OCI-LY3 (cell line): ENCODE data around the gene INSYN1.
"Not testable (repeated sequence)": the region's sequence is repeated elsewhere in the genome, so short reads cannot be mapped to it uniquely, and the experiment has no call there.

ENCODE experiments used
- H2AFZ ChIP-seq: fragments of 200-600, 300-600 bp; shearing (Covaris generic); 2 replicates; pipeline ENCODE4 v1.6.0; 2014; ENCODE audit warnings: antibody characterized with exemption, low read depth, low read length
- H3K27ac ChIP-seq: fragments of 200-600, 300-600 bp; sonication (generic); 2 replicates; pipeline ENCODE4 v1.5.1; 2014; ENCODE audit warnings: mild to moderate bottlenecking, low read length, moderate library complexity, mixed read lengths
- H3K27me3 ChIP-seq: fragments of 200-600, 300-600 bp; sonication (generic); 2 replicates; pipeline ENCODE4 v1.6.1; 2014; ENCODE audit warnings: low read depth, low read length, mixed read lengths
- H3K36me3 ChIP-seq: fragments of 200-600, 300-600 bp; sonication (generic); replicated peaks from 2 replicates; pipeline ENCODE3; 2014; ENCODE audit warnings: low read depth, low read length, mixed read lengths
- H3K4me1 ChIP-seq: fragments of 300-600, 200-600 bp; sonication (generic); 2 replicates; pipeline ENCODE4 v1.6.1; 2014; ENCODE audit warnings: low read length, mixed read lengths
- H3K4me2 ChIP-seq: fragments of 200-600, 300-600 bp; sonication (generic); 2 replicates; pipeline ENCODE4 v1.6.1; 2014; ENCODE audit warnings: low read length, mixed read lengths
- H3K4me3 ChIP-seq: fragments of 300-600, 200-600 bp; sonication (generic); 2 replicates; pipeline ENCODE4 v1.5.1; 2014; ENCODE audit warnings: antibody characterized with exemption, mild to moderate bottlenecking, low read length, moderate library complexity
- H3K79me2 ChIP-seq: fragments of 300-600, 200-600 bp; shearing (Covaris generic); 2 replicates; pipeline ENCODE4 v1.6.1; 2014; ENCODE audit warnings: mild to moderate bottlenecking, low read length, mixed read lengths
- H3K9ac ChIP-seq: fragments of 300-600, 200-600 bp; shearing (Covaris generic); 2 replicates; pipeline ENCODE4 v1.6.0; 2014; ENCODE audit warnings: mild to moderate bottlenecking, low read length, moderate library complexity
- H3K9me3 ChIP-seq: fragments of 200-600, 300-600 bp; shearing (Covaris generic); 2 replicates; pipeline ENCODE4 v1.6.1; 2014; ENCODE audit warnings: low read length, mixed read lengths; ENCODE audit not compliant: insufficient read depth
- H4K20me1 ChIP-seq: fragments of 200-600, 300-600 bp; sonication (generic); 2 replicates; pipeline ENCODE4 v1.6.1; 2016; ENCODE audit warnings: low read length, mixed read lengths; ENCODE audit not compliant: insufficient read depth
- EZH2phosphoT487 ChIP-seq: fragments of 200-600 bp; shearing (Covaris generic); IDR thresholded peaks from 2 replicates; pipeline ENCODE4 v1.6.1; 2018; ENCODE audit warnings: antibody characterized with exemption, mixed run types, low read depth
- TF ChIP-seq, protein P1 (sequence below): fragments of 200-600, 300-600 bp; sonication (generic); IDR thresholded peaks from 2 replicates; pipeline ENCODE4 v1.5.1; 2014; ENCODE audit warnings: antibody characterized with exemption, low read length, low read depth

Gene INSYN1

DNA sequence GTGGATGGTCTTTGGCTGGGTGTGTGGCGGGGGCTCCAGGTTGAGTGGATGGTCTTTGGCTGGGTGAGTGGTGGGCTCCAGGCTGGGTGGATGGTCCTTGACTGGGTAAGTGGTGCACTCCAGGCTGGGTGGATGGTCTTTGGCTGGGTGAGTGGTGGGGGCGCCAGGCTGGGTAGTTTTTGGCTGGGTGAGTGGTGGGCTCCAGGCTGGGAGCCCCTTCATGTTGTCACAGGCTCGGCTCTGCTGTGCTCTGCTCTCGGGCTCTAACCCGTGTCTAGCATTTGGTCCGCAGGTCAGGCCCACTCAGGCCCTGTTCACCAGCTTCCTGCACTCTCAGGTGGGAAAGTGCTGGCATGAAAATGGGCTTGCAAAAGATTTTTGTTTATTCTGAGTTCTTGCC, 43.9 kb downstream of the INSYN1 start:
- no peak overlapping the region for H3K27ac ChIP-seq
- H4K20me1 ChIP-seq, result no peaks in the 10 kb centered on the region
- H3K4me1 ChIP-seq, result no peaks in the 10 kb centered on the region
- no peaks in the 10 kb centered on the region for H3K36me3 ChIP-seq
- no peak overlapping the region for H3K4me2 ChIP-seq
- H3K4me3 ChIP-seq, result no peak overlapping the region
- no peaks in the 10 kb centered on the region; the same call in 1 of the 2 replicates for H3K27me3 ChIP-seq
- no peak for TF ChIP-seq EZH2phosphoT487
- TF ChIP-seq, protein P1, sequence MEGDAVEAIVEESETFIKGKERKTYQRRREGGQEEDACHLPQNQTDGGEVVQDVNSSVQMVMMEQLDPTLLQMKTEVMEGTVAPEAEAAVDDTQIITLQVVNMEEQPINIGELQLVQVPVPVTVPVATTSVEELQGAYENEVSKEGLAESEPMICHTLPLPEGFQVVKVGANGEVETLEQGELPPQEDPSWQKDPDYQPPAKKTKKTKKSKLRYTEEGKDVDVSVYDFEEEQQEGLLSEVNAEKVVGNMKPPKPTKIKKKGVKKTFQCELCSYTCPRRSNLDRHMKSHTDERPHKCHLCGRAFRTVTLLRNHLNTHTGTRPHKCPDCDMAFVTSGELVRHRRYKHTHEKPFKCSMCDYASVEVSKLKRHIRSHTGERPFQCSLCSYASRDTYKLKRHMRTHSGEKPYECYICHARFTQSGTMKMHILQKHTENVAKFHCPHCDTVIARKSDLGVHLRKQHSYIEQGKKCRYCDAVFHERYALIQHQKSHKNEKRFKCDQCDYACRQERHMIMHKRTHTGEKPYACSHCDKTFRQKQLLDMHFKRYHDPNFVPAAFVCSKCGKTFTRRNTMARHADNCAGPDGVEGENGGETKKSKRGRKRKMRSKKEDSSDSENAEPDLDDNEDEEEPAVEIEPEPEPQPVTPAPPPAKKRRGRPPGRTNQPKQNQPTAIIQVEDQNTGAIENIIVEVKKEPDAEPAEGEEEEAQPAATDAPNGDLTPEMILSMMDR, result no peak
- no peak overlapping the region for H2AFZ ChIP-seq
- H3K79me2 ChIP-seq, result no peaks in the 10 kb centered on the region
- no peak overlapping the region for H3K9ac ChIP-seq
- H3K9me3 ChIP-seq, result no peaks in the 10 kb centered on the region

DNA sequence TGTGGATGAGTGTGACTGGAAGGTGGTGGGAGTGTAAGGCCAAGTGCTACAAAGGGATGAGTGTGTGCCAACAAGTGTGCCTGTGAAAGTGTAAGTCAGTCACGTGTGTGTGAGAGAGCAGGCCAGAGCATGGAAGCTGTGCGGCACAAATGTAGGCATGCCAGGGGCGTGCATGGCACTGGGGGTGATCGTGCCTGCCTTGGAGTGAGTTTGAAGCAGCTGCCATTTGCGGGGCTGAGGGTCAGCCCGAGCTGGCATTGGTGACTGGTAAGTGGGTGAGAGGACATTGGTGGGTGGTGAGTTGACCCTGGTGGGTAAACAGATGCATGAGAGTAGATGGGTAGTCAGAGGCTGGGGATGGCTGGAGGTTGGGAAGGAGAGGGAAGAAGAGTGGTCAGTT, 44.5 kb downstream of the INSYN1 start:
- TF ChIP-seq, protein P1, result no peak
- no peak for TF ChIP-seq EZH2phosphoT487
- Histone ChIP-seq H2AFZ (no peak overlapping the region), H3K79me2 (no peaks in the 10 kb centered on the region), H3K9me3 (no peaks in the 10 kb centered on the region), H4K20me1 (no peaks in the 10 kb centered on the region), H3K27me3 (no peaks in the 10 kb centered on the region; the same call in 1 of the 2 replicates), H3K4me1 (no peaks in the 10 kb centered on the region), H3K36me3 (no peaks in the 10 kb centered on the region), H3K4me3 (no peak overlapping the region), H3K9ac (no peak overlapping the region), H3K4me2 (no peak overlapping the region), H3K27ac (no peak overlapping the region)

DNA sequence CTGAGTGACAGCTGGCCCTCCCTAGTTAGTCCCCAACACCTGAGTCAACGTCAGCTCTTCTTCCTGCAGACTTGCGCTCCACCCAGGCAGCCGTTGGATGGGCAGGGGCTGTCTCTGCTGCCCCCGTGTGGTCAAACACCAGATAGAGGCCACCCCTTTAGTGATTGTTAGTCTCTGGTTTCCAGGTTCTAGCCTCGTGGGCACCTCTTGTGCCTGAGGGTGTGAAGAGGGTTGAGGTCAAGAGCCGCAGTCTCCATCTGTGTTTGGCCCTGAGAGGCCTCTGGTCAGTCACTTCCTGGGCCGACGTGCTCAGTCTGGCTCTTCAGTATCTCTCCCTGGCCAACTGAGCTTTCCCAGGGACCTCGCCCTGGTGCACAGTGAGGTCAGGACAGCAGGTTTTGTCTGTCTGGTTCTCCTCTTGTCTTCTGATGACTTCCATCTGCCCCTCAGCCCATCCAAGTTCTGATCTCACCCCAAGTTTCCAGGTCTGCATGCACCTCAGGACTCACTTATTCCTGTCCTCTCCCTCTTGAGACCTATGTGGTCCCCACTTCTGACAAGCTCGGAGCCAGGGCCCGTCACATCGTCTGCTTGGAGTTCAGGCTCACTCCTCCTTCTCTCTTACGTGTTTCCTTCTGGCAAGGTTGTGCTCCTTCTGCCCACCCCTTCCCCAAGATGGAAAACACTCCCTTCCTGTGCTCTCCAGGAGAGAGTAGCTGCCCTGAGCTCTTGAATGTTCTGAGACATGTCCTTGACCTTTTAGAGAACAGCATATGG, 48.1 kb downstream of the INSYN1 start:
- H3K79me2 ChIP-seq, result no peaks in the 10 kb centered on the region
- H3K4me2 ChIP-seq, result peak overlapping the region; percentile 19; the same call in 1 of the 2 replicates
- no peaks in the 10 kb centered on the region for H4K20me1 ChIP-seq
- no peak overlapping the region for H3K4me3 ChIP-seq
- H3K36me3 ChIP-seq, result no peaks in the 10 kb centered on the region
- H3K27ac ChIP-seq, result no peak overlapping the region
- no peak overlapping the region for H2AFZ ChIP-seq
- no peak overlapping the region for H3K9ac ChIP-seq
- peaks cover 1% of the 10 kb centered on the region for H3K4me1 ChIP-seq
- no peaks in the 10 kb centered on the region; the same call in 1 of the 2 replicates for H3K27me3 ChIP-seq
- no peak for TF ChIP-seq EZH2phosphoT487
- TF ChIP-seq, protein P1, result peak; percentile 90
- H3K9me3 ChIP-seq, result no peaks in the 10 kb centered on the region

DNA sequence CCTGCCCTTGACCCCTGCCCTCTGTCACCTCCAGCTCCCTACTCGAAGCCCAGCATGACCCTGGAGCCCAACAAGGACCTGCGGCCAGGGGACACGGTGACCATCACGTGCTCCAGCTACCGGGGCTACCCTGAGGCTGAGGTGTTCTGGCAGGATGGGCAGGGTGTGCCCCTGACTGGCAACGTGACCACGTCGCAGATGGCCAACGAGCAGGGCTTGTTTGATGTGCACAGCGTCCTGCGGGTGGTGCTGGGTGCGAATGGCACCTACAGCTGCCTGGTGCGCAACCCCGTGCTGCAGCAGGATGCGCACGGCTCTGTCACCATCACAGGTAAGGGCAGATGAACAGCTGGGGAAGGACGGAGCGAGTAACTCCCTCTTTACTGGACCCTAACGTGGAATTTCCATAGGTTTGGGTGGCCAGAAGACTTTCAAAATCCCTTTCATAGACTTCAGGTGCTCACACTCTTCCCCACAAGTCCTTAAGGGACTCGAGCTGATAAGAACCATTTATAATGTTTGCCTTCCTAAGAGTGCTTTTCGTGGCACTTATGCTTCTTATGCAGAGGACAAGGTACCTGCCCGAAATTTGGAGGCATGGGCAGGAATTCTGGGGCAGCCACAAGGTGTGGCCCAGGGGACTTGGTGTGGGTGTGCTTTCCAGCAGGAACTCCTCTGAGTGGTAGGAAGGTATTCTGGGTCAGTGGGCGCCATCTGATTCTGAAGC, 48.8 kb downstream of the INSYN1 start:
- H3K79me2 ChIP-seq, H3K9me3 ChIP-seq, H2AFZ ChIP-seq, H3K9ac ChIP-seq, H3K36me3 ChIP-seq, H4K20me1 ChIP-seq, H3K4me1 ChIP-seq, H3K27me3 ChIP-seq, H3K4me3 ChIP-seq, H3K27ac ChIP-seq: not testable (repeated sequence)
- H3K4me2 ChIP-seq, result peak overlapping the region; percentile 19; the same call in 1 of the 2 replicates

DNA sequence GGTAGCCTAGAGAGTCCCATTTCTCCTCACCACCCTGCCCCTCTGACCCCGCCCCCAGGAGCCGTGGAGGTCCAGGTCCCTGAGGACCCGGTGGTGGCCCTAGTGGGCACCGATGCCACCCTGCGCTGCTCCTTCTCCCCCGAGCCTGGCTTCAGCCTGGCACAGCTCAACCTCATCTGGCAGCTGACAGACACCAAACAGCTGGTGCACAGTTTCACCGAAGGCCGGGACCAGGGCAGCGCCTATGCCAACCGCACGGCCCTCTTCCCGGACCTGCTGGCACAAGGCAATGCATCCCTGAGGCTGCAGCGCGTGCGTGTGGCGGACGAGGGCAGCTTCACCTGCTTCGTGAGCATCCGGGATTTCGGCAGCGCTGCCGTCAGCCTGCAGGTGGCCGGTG, 49.5 kb downstream of the INSYN1 start:
- H4K20me1 ChIP-seq, H3K27ac ChIP-seq, H2AFZ ChIP-seq, H3K4me3 ChIP-seq, H3K79me2 ChIP-seq, H3K9me3 ChIP-seq, H3K4me1 ChIP-seq, H3K4me2 ChIP-seq, H3K36me3 ChIP-seq, H3K9ac ChIP-seq, H3K27me3 ChIP-seq: not testable (repeated sequence)

DNA sequence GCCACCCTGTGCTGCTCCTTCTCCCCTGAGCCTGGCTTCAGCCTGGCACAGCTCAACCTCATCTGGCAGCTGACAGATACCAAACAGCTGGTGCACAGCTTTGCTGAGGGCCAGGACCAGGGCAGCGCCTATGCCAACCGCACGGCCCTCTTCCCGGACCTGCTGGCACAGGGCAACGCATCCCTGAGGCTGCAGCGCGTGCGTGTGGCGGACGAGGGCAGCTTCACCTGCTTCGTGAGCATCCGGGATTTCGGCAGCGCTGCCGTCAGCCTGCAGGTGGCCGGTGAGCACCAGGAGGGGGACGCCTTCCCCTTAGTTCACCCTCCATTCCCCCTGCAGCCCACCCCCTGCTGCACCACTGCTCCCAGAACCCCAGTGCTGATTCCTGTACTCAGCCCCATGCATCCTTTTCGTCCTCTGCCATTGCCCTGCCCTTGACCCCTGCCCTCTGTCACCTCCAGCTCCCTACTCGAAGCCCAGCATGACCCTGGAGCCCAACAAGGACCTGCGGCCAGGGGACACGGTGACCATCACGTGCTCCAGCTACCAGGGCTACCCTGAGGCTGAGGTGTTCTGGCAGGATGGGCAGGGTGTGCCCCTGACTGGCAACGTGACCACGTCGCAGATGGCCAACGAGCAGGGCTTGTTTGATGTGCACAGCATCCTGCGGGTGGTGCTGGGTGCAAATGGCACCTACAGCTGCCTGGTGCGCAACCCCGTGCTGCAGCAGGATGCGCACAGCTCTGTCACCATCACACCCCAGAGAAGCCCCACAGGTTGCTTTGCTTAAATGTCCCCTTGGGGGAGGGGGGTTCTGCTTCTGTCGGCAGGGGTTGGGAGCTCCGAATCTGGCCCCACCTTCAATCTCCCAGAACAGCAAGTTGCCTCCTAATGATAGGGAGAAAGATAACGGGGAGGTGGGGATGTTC, 50.6 kb downstream of the INSYN1 start:
- not testable (repeated sequence) for H3K36me3 ChIP-seq

More for the DNA sequence above, 50.6 kb downstream of the INSYN1 start:
- H3K4me1 ChIP-seq, H3K27ac ChIP-seq, H3K9me3 ChIP-seq, H3K27me3 ChIP-seq, H4K20me1 ChIP-seq, H3K79me2 ChIP-seq, H3K9ac ChIP-seq, H3K4me3 ChIP-seq, H3K4me2 ChIP-seq, H2AFZ ChIP-seq: not testable (repeated sequence)
